SH-SY5Y (cell line): ENCODE results near the gene VWA3B.

ENCODE experiments used
- GATA2 ChIP-seq: IDR thresholded peaks from 2 replicates; pipeline ENCODE4 v1.6.1; 2011; ENCODE audit warnings: mild to moderate bottlenecking, low read depth, low read length
- GATA3 ChIP-seq: IDR thresholded peaks from 2 replicates; pipeline ENCODE4 v1.6.1; 2011; ENCODE audit warnings: low read depth, mild to moderate bottlenecking, low read length, moderate library complexity

- TF ChIP-seq GATA2 (no peak), GATA3 (no peak)
Measured at GRCh38 chr2:98070081-98070480, 16.9 kb upstream of the VWA3B start.
